Glomerular visceral epithelial cell (primary cell): ENCODE results near the gene C16orf74.

Experiments
- DNase-seq: peaks from one replicate; pipeline ENCODE4 v3.0.0-alpha.2; 2016; ENCODE audit errors: extremely low spot score

Gene C16orf74

GRCh38 chr16:85750146-85750826, 610 bp downstream of the C16orf74 start:
- DNase-seq = peak; percentile 62

GRCh38 chr16:85749771-85750145, 1.1 kb downstream of the C16orf74 start:
- no peak for DNase-seq

GRCh38 chr16:85746460-85747215, 4.3 kb downstream of the C16orf74 start:
- peak; percentile 50 for DNase-seq

- no peak for DNase-seq
Observed at GRCh38 chr16:85738923-85739715, 11.8 kb downstream of the C16orf74 start.

- DNase-seq = no peak
Observed at GRCh38 chr16:85736921-85737320, 14.0 kb downstream of the C16orf74 start.

GRCh38 chr16:85735946-85736345, 14.9 kb downstream of the C16orf74 start:
- no peak for DNase-seq

GRCh38 chr16:85735225-85735635, 15.7 kb downstream of the C16orf74 start:
- no peak for DNase-seq

GRCh38 chr16:85734311-85735017, 16.4 kb downstream of the C16orf74 start:
- no peak for DNase-seq

- DNase-seq = no peak
Observed at GRCh38 chr16:85733839-85734170, 17.1 kb downstream of the C16orf74 start.

- DNase-seq = no peak
Observed at GRCh38 chr16:85733155-85733838, 17.6 kb downstream of the C16orf74 start.

- no peak for DNase-seq
Observed at GRCh38 chr16:85731179-85731578, 19.7 kb downstream of the C16orf74 start.

- DNase-seq = no peak
Observed at GRCh38 chr16:85730186-85730465, 20.8 kb downstream of the C16orf74 start.

GRCh38 chr16:85729452-85730185, 21.3 kb downstream of the C16orf74 start:
- no peak for DNase-seq

- DNase-seq = no peak
Observed at GRCh38 chr16:85728879-85729278, 22.0 kb downstream of the C16orf74 start.

- no peak for DNase-seq
Observed at GRCh38 chr16:85724936-85725335, 26.0 kb downstream of the C16orf74 start.

GRCh38 chr16:85724126-85724879, 26.6 kb downstream of the C16orf74 start:
- no peak for DNase-seq

GRCh38 chr16:85722128-85722893, 28.6 kb downstream of the C16orf74 start:
- no peak for DNase-seq

- peak; percentile 91 for DNase-seq
Observed at GRCh38 chr16:85720302-85720637, 30.6 kb downstream of the C16orf74 start.

- no peak for DNase-seq
Observed at GRCh38 chr16:85719605-85720301, 31.1 kb downstream of the C16orf74 start.
